CD4-positive, CD25-positive, alpha-beta regulatory T cell (primary cell): Measurements from ENCODE around the gene PTPRG. TPM values are rescaled to one million over a fixed set of nuclear protein-coding genes. Genes with fewer than 3 reads are reported as not detected.

ENCODE experiments used
- ATAC-seq, 2 donors: fragments of 150-1000 bp; cut with Tn5 transposase; one replicate each; pipeline ENCODE4 v1.10.0; 2021; ENCODE audit warnings: low read depth in 2 of 2, moderate number of reproducible peaks in 2 of 2, moderate library complexity in 1 of 2
- DNase-seq, 3 donors: peaks; one replicate each; pipeline versions ENCODE4 v3.0.0 to v3.0.0-alpha.2; 2012 to 2022; ENCODE audit warnings: mixed read lengths in 1 of 3
- H3K27ac ChIP-seq: one replicate; pipeline ENCODE4 v1.7.0; 2013; ENCODE audit warnings: mild to moderate bottlenecking, low read length; ENCODE audit not compliant: insufficient read depth, poor library complexity, severe bottlenecking
- H3K27me3 ChIP-seq: one replicate; pipeline ENCODE4 v1.7.0; 2013; ENCODE audit warnings: low read length; ENCODE audit not compliant: control insufficient read depth, insufficient read depth
- H3K36me3 ChIP-seq: one replicate; pipeline ENCODE4 v1.7.0; 2013; ENCODE audit warnings: mild to moderate bottlenecking, low read length, moderate library complexity; ENCODE audit not compliant: control insufficient read depth, insufficient read depth
- H3K4me1 ChIP-seq: 2 replicates; pipeline ENCODE4 v1.7.0; 2013; ENCODE audit warnings: mild to moderate bottlenecking, low read length; ENCODE audit not compliant: insufficient read depth, control insufficient read depth, poor library complexity, severe bottlenecking
- H3K4me3 ChIP-seq: one replicate; pipeline ENCODE4 v1.7.0; 2013; ENCODE audit warnings: low read depth, mild to moderate bottlenecking, low read length, moderate library complexity
- H3K9me3 ChIP-seq, 2 experiments: 1 replicate in 1 of 2; 2 replicates in 1 of 2; pipeline ENCODE4 v1.7.0; 2013; ENCODE audit warnings: low read length in 2 of 2, mild to moderate bottlenecking in 1 of 2, moderate library complexity in 1 of 2; ENCODE audit not compliant: control insufficient read depth in 2 of 2
- H3K27ac Mint-ChIP-seq, 3 donors: one replicate each; pipeline ENCODE4 v1.8.0; 2020 to 2022; ENCODE audit warnings: mild to moderate bottlenecking in 3 of 3, mixed read lengths in 3 of 3, moderate library complexity in 2 of 3
- H3K27me3 Mint-ChIP-seq: one replicate; pipeline ENCODE4 v1.8.0; 2022; ENCODE audit warnings: mild to moderate bottlenecking, mixed read lengths
- H3K36me3 Mint-ChIP-seq: one replicate; pipeline ENCODE4 v1.8.0; 2020; ENCODE audit warnings: mixed read lengths
- H3K4me1 Mint-ChIP-seq, 4 donors: one replicate each; pipeline ENCODE4 v1.8.0; 2020 to 2022; ENCODE audit warnings: mixed read lengths in 4 of 4, mild to moderate bottlenecking in 1 of 4
- H3K4me3 Mint-ChIP-seq, 4 donors: one replicate each; pipeline ENCODE4 v1.8.0; 2020 to 2022; ENCODE audit warnings: mild to moderate bottlenecking in 4 of 4, mixed read lengths in 4 of 4, moderate library complexity in 3 of 4
- H3K9me3 Mint-ChIP-seq, 7 donors: one replicate each; pipeline ENCODE4 v1.8.0; 2020 to 2022; ENCODE audit warnings: mixed read lengths in 7 of 7, mild to moderate bottlenecking in 3 of 7, moderate library complexity in 2 of 7
- polyA plus RNA-seq, 4 donors: library from polyadenylated mRNA; unstranded; fragments of 300-500 nt; fragmentation: Illumina TruSeq; gene quantifications; one replicate each; pipeline ENCODE4 v1.2.3, GENCODE V29; 2021
- total RNA-seq: library from RNA; stranded (reverse); gene quantifications from one replicate; pipeline ENCODE4 v1.2.3, GENCODE V29; 2022

PTPRG gene
- total and polyA plus RNA-seq, 5 donors from 2014 or later: not detected

DNA sequence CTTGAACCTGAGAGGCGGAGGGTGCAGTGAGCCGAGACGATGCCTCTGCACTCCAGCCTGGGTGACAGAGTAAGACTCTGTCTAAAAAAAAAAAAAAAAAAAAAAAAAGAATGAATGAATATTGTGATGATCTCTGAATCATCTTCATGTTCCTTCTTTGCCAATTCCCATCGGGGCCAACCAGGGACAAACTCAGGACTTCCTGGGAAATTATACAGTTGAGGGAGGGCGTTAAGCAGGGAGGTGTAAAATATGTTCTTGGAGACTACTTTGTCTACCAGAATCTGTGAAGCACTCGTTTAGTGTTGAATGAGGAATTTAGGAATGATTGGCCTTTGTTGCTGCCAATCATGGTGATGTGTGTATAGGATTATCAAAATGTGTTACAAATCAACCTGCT is 210.6 kb downstream of the PTPRG start:
- peaks cover 0 to 5% (median 4%) of the 10 kb centered on the region in 7 donors for H3K9me3 Mint-ChIP-seq
- H3K9me3 ChIP-seq: no peaks in the 10 kb centered on the region

DNA sequence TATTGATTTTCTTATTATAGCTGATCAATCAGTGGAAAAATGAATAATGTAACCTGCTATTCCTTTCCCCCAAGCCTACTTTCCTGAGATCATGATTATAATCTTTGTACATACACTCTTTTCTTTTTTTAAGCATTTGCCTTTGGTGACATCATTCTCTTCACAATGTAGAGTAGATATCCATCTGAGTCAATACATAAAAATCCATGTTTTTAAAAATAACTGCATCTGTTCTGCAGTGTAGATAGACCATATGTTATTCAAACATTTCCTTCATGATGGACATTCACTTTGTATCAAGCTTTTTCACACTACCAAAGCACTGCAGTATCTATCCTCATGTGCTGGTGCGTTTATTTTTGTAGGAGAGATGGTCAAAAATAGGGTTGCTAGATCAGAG is 211.1 kb downstream of the PTPRG start:
- H3K9me3 Mint-ChIP-seq: peaks cover 0 to 5% (median 4%) of the 10 kb centered on the region in 7 donors
- no peaks in the 10 kb centered on the region for H3K27me3 Mint-ChIP-seq
- H3K4me3 ChIP-seq: no peak overlapping the region
- no peaks in the 10 kb centered on the region for H3K36me3 ChIP-seq
- H3K36me3 Mint-ChIP-seq: no peaks in the 10 kb centered on the region
- no peak overlapping the region for H3K27ac ChIP-seq
- H3K4me3 Mint-ChIP-seq: no peak overlapping the region
- H3K4me1 Mint-ChIP-seq: no peaks in the 10 kb centered on the region
- no peak for ATAC-seq
- H3K4me1 ChIP-seq: no peaks in the 10 kb centered on the region
- no peaks in the 10 kb centered on the region for H3K27me3 ChIP-seq
- no peak for DNase-seq
- no peak overlapping the region for H3K27ac Mint-ChIP-seq
- H3K9me3 ChIP-seq: no peaks in the 10 kb centered on the region

More for the DNA sequence above, 210.6 kb downstream of the PTPRG start:
- Histone ChIP-seq H3K36me3 (no peaks in the 10 kb centered on the region), H3K27me3 (no peaks in the 10 kb centered on the region), H3K27ac (no peak overlapping the region), H3K4me1 (no peaks in the 10 kb centered on the region), H3K4me3 (no peak overlapping the region)
- Mint-ChIP-seq H3K36me3 (no peaks in the 10 kb centered on the region), H3K27me3 (no peaks in the 10 kb centered on the region), H3K27ac (no peak overlapping the region), H3K4me1 (no peaks in the 10 kb centered on the region), H3K4me3 (no peak overlapping the region)
- ATAC-seq (no peak), DNase-seq (no peak)

DNA sequence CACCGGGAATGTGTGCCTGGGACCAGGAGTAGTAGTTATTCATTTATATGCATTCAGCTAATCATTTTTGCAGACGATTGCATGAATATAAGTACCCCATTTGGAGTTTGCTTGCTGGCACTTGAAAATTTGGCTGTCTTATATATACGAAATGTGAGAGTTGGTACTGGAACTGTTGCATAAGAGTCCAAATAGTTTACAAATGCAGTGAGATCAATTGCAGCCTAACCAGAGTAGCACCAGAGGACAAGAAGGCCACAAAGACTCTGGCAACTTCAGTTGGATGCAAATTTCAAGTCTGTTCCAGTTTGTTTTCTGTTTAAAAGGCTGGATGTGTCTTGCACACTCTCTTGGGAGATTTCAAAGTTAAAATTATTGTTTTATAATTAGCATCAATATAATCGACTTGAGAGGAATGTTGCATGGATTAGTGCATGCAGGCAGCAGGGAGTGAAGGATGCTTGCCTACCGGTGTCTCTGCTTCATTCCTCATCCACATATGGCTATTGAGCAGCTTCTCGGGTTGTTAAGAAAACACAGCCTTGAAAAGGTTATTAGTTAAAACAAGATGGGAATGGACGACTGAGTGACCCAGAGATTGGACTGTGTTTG is 213.0 kb downstream of the PTPRG start:
- Mint-ChIP-seq H3K4me1 (no peaks in the 10 kb centered on the region), H3K9me3 (peaks cover 0 to 5% (median 4%) of the 10 kb centered on the region in 7 donors), H3K27ac (no peak overlapping the region), H3K27me3 (no peaks in the 10 kb centered on the region), H3K4me3 (no peak overlapping the region), H3K36me3 (no peaks in the 10 kb centered on the region)
- H3K4me1 ChIP-seq: no peaks in the 10 kb centered on the region
- DNase-seq: no peak
- H3K9me3 ChIP-seq: no peaks in the 10 kb centered on the region
- no peaks in the 10 kb centered on the region for H3K36me3 ChIP-seq
- no peak overlapping the region for H3K27ac ChIP-seq
- no peak overlapping the region for H3K4me3 ChIP-seq
- ATAC-seq: no peak
- no peaks in the 10 kb centered on the region for H3K27me3 ChIP-seq

DNA sequence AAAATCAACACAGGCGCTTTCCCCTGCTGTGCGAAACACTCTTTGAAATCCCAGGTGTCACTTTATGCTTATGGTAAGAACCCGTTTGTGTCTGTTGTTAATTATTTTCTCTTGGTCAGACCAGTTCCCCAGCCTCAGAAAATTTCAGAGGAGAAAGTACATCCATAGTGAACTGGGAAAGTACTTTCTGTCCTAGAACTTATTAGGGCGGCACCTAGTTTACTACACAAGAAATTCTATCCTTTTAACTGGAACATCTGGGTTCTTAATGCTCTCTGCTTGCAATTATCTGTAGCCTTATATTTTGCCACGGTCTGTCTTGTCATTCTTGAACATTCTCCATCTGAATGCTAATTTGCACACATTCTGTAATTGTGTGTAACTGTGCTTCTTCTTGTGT is 215.0 kb downstream of the PTPRG start:
- Histone ChIP-seq H3K27me3 (no peaks in the 10 kb centered on the region), H3K36me3 (no peaks in the 10 kb centered on the region), H3K27ac (no peak overlapping the region), H3K9me3 (no peaks in the 10 kb centered on the region), H3K4me1 (no peaks in the 10 kb centered on the region), H3K4me3 (no peak overlapping the region)
- H3K36me3 Mint-ChIP-seq: no peaks in the 10 kb centered on the region
- H3K4me3 Mint-ChIP-seq: no peak overlapping the region
- no peaks in the 10 kb centered on the region for H3K4me1 Mint-ChIP-seq
- H3K9me3 Mint-ChIP-seq: peaks cover 0 to 8% (median 2%) of the 10 kb centered on the region in 7 donors
- no peak for ATAC-seq
- no peak for DNase-seq
- no peak overlapping the region for H3K27ac Mint-ChIP-seq
- H3K27me3 Mint-ChIP-seq: no peaks in the 10 kb centered on the region

DNA sequence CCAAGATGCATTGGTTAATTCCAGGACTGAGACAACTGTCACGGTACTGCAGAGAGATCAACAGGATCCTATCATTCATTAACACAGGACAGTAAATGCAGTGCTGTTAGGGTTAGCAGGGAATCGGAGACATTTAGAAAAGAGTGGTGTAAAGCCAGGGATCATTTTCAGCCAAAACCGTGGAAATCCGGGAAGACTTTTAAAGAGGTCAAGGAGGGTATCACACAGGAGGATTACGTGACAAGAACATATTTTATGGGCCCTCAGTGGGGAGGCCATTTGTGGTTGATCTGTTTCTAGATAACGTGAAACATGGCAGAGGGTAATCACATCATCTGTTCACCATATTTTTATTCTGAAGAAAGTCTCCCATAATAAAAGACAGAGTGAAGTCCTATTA is 216.1 kb downstream of the PTPRG start:
- Mint-ChIP-seq H3K27ac (no peak overlapping the region), H3K4me3 (no peak overlapping the region), H3K4me1 (no peaks in the 10 kb centered on the region), H3K36me3 (no peaks in the 10 kb centered on the region), H3K27me3 (no peaks in the 10 kb centered on the region), H3K9me3 (peaks cover 0 to 10% (median 4%) of the 10 kb centered on the region in 7 donors)
- ATAC-seq (no peak), DNase-seq (no peak)
- Histone ChIP-seq H3K36me3 (no peaks in the 10 kb centered on the region), H3K4me3 (no peak overlapping the region), H3K4me1 (no peaks in the 10 kb centered on the region), H3K27ac (no peak overlapping the region), H3K27me3 (no peaks in the 10 kb centered on the region), H3K9me3 (no peaks in the 10 kb centered on the region)

DNA sequence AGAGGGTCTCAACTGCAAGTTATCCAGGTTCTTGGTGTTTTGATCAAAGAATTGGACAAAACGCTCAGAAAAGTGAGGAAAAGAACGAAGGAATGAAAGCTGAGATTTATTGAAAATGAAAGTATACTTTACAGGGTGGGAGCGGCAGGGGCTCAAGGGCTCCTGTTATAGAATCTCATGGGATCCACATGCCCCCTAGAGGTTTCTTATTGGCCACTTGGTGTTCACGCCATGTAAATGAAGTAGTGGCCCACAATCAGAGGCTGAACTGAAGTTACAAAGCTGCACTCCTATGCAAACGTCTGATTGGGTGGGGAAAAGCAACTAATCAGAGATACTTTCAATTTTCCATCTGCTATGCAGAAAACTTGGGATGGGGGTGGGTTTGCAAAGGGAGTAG is 216.7 kb downstream of the PTPRG start:
- Mint-ChIP-seq H3K4me1 (no peaks in the 10 kb centered on the region), H3K27ac (no peak overlapping the region), H3K9me3 (peaks cover 0 to 7% (median under 1%) of the 10 kb centered on the region in 7 donors), H3K4me3 (no peak overlapping the region), H3K36me3 (no peaks in the 10 kb centered on the region), H3K27me3 (no peaks in the 10 kb centered on the region)
- Histone ChIP-seq H3K9me3 (no peaks in the 10 kb centered on the region), H3K4me1 (no peaks in the 10 kb centered on the region), H3K27ac (no peak overlapping the region), H3K27me3 (no peaks in the 10 kb centered on the region), H3K4me3 (no peak overlapping the region), H3K36me3 (no peaks in the 10 kb centered on the region)
- no peak for ATAC-seq
- DNase-seq: no peak

DNA sequence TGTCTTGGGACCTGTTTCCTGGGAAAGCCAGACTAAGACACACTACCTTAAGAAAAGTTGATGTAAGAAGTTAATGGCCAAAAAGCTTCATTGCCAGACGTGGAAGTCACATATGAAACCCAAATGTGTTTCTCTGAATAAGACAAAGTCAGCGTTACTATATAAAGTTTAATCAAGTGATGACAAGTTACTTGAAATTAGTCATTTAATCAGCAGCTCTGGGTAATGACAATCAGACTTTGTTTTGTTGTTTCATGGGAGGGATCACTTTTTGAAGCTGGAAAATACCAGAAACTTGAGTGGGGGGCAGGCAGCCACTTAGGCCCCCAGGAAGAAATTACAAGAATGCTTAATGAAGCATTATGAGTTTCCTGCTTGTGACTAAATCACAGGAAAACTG is 218.6 kb downstream of the PTPRG start:
- no peak for ATAC-seq
- no peak overlapping the region for H3K27ac Mint-ChIP-seq
- no peaks in the 10 kb centered on the region for H3K9me3 ChIP-seq

DNA sequence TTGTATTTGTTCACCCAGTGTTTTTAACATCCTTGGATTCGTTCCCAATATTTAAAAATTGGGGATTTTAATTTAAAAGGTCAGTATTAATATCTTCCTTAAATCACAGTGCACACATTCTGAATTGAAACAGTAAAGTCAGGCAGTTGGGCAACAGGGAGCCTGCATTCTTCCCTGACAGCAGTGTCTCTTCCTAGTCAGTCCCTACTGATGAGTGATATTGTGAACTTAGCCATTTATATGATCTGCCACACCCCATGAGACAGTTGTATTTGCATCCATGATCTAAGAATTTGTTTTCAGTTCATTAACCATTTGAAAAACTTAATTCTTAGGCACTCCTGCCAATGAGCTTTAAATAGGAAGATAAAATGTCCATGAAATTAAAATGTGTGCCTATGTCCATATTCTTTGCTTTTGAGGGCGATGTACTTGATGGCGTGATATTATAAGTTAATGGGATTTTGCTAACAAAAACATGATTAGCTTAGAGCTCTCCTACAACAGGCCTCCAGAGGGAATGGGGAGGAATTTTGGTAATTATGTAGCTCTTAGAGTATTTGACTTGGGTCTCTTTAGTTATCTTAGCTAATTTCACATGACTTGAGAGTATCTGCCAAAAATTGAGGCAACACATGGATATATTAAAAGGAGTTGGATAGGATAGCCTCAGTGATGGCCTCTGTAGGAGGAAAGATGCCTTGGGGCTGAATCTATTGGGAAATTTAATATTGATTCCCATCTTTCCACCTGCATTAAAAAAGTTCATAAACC is 219.3 kb downstream of the PTPRG start:
- DNase-seq (no peak), ATAC-seq (no peak)
- no peaks in the 10 kb centered on the region for H3K27me3 ChIP-seq
- H3K4me3 ChIP-seq: no peak overlapping the region
- Mint-ChIP-seq H3K9me3 (peaks cover 0 to 8% (median 2%) of the 10 kb centered on the region in 7 donors), H3K4me1 (no peaks in the 10 kb centered on the region), H3K36me3 (no peaks in the 10 kb centered on the region), H3K27me3 (no peaks in the 10 kb centered on the region), H3K4me3 (no peak overlapping the region), H3K27ac (no peak overlapping the region)
- no peak overlapping the region for H3K27ac ChIP-seq
- H3K36me3 ChIP-seq: no peaks in the 10 kb centered on the region
- no peaks in the 10 kb centered on the region for H3K9me3 ChIP-seq
- H3K4me1 ChIP-seq: no peaks in the 10 kb centered on the region

More for the DNA sequence above, 218.6 kb downstream of the PTPRG start:
- H3K36me3 ChIP-seq: no peaks in the 10 kb centered on the region
- no peak overlapping the region for H3K4me3 ChIP-seq
- H3K4me1 ChIP-seq: no peaks in the 10 kb centered on the region
- Mint-ChIP-seq H3K9me3 (peaks cover 0 to 8% (median 2%) of the 10 kb centered on the region in 7 donors), H3K4me3 (no peak overlapping the region), H3K36me3 (no peaks in the 10 kb centered on the region), H3K4me1 (no peaks in the 10 kb centered on the region), H3K27me3 (no peaks in the 10 kb centered on the region)
- no peak for DNase-seq
- no peaks in the 10 kb centered on the region for H3K27me3 ChIP-seq
- no peak overlapping the region for H3K27ac ChIP-seq
